ENCODE measurements around the gene EML4. TPM values are rescaled to one million over a fixed set of nuclear protein-coding genes. Genes with fewer than 3 reads are reported as not detected.

EML4 gene
- total RNA-seq, 3 donors from 2014 or later = 19.4 to 68.5 (median 36.7) TPM

- Histone ChIP-seq H3K36me3 (no peaks in the 10 kb centered on the region), H3K9me3 (no peaks in the 10 kb centered on the region), H3K4me3 (no peak overlapping the region), H3K4me1 (no peaks in the 10 kb centered on the region), H3K27ac (no peak overlapping the region), H3K27me3 (no peaks in the 10 kb centered on the region)
- intact Hi-C loops (cut with DNase I; ENCODE audit: low total_unique reads) = no loop called here
- TF ChIP-seq CTCF (IDR thresholded peaks at IDR 0.05) (no peak), POLR2AphosphoS5 (IDR thresholded peaks at IDR 0.05) (no peak), POLR2A (IDR thresholded peaks at IDR 0.05) (no peak)
- DNase-seq (ENCODE audit: low spot score in 2 of 2) = no peak
Measured at GRCh38 chr2:42202634-42203008, 33.5 kb downstream of the EML4 start.

- H3K36me3 ChIP-seq = no peaks in the 10 kb centered on the region
- TF ChIP-seq POLR2A (IDR thresholded peaks at IDR 0.05) (no peak), POLR2AphosphoS5 (IDR thresholded peaks at IDR 0.05) (no peak), CTCF (IDR thresholded peaks at IDR 0.05) (no peak)
- DNase-seq (ENCODE audit: low spot score in 2 of 2) = no peak
- no peak overlapping the region for H3K27ac ChIP-seq
- H3K4me1 ChIP-seq = no peaks in the 10 kb centered on the region
- intact Hi-C loops (cut with DNase I; ENCODE audit: low total_unique reads) = no loop called here
- H3K9me3 ChIP-seq = no peaks in the 10 kb centered on the region
- H3K4me3 ChIP-seq = no peak overlapping the region
- H3K27me3 ChIP-seq = no peaks in the 10 kb centered on the region
Measured at GRCh38 chr2:42203792-42204191, 34.6 kb downstream of the EML4 start.

GRCh38 chr2:42205337-42205736 lies 36.2 kb downstream of the EML4 start:
- Histone ChIP-seq H3K36me3 (no peaks in the 10 kb centered on the region), H3K4me1 (no peaks in the 10 kb centered on the region), H3K27me3 (no peaks in the 10 kb centered on the region), H3K9me3 (no peaks in the 10 kb centered on the region), H3K4me3 (no peak overlapping the region), H3K27ac (no peak overlapping the region)
- DNase-seq (ENCODE audit: low spot score in 2 of 2) = no peak
- TF ChIP-seq POLR2AphosphoS5 (IDR thresholded peaks at IDR 0.05) (no peak), CTCF (IDR thresholded peaks at IDR 0.05) (no peak), POLR2A (IDR thresholded peaks at IDR 0.05) (no peak)
- intact Hi-C loops (cut with DNase I; ENCODE audit: low total_unique reads) = no loop called here

GRCh38 chr2:42207826-42208225 lies 38.7 kb downstream of the EML4 start:
- H3K4me1 ChIP-seq = no peaks in the 10 kb centered on the region
- intact Hi-C loops (cut with DNase I; ENCODE audit: low total_unique reads) = no loop called here
- H3K27ac ChIP-seq = no peak overlapping the region
- H3K9me3 ChIP-seq = no peaks in the 10 kb centered on the region
- H3K27me3 ChIP-seq = no peaks in the 10 kb centered on the region
- no peaks in the 10 kb centered on the region for H3K36me3 ChIP-seq
- no peak for DNase-seq (ENCODE audit: low spot score in 2 of 2)
- H3K4me3 ChIP-seq = no peak overlapping the region
- TF ChIP-seq POLR2AphosphoS5 (IDR thresholded peaks at IDR 0.05) (no peak), POLR2A (IDR thresholded peaks at IDR 0.05) (no peak), CTCF (IDR thresholded peaks at IDR 0.05) (no peak)

GRCh38 chr2:42210203-42210602 lies 41.0 kb downstream of the EML4 start:
- TF ChIP-seq POLR2A (IDR thresholded peaks at IDR 0.05) (no peak), CTCF (IDR thresholded peaks at IDR 0.05) (no peak), POLR2AphosphoS5 (IDR thresholded peaks at IDR 0.05) (no peak)
- intact Hi-C loops (cut with DNase I; ENCODE audit: low total_unique reads) = loop anchor here (5.0 kb wide), 1 partner anchor 323 kb away; no protein-coding TSS in a partner anchor
- DNase-seq (ENCODE audit: low spot score in 2 of 2) = no peak

More at GRCh38 chr2:42210203-42210602, 41.0 kb downstream of the EML4 start:
- Histone ChIP-seq H3K4me1 (no peaks in the 10 kb centered on the region), H3K4me3 (no peak overlapping the region), H3K9me3 (no peaks in the 10 kb centered on the region), H3K27me3 (no peaks in the 10 kb centered on the region), H3K36me3 (no peaks in the 10 kb centered on the region), H3K27ac (no peak overlapping the region)
